ENCODE data around the gene APC.
A peak's percentile ranks its signal among the peaks of the same experiment; 100 is the strongest.

Gene APC

DNA sequence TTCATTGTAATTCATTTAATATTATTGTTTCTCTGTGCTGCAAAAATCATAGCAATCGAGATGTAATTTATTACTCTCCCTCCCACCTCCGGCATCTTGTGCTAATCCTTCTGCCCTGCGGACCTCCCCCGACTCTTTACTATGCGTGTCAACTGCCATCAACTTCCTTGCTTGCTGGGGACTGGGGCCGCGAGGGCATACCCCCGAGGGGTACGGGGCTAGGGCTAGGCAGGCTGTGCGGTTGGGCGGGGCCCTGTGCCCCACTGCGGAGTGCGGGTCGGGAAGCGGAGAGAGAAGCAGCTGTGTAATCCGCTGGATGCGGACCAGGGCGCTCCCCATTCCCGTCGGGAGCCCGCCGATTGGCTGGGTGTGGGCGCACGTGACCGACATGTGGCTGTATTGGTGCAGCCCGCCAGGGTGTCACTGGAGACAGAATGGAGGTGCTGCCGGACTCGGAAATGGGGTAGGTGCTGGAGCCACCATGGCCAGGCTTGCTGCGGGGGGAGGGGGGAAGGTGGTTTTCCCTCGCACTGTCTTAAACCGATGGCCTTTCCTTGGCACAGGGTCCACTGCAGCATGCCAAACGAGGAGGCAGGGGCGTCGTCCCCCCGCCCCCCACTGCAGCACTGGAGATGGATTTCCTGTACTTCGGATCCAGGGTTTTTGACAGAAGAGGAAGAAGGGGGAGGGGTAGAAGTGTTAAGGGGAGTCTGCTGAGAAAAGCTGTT, at the start of gene APC:
Gene APC, plus strand, starts transcription at position 423 of the 728 bp plus-strand sequence. CDS start 17,006 bp downstream, outside the sequence.
- FAIRE-seq (peak; percentile 97), DNase-seq (ENCODE audit: insufficient read length, low spot score) (peak; percentile 72)

DNA sequence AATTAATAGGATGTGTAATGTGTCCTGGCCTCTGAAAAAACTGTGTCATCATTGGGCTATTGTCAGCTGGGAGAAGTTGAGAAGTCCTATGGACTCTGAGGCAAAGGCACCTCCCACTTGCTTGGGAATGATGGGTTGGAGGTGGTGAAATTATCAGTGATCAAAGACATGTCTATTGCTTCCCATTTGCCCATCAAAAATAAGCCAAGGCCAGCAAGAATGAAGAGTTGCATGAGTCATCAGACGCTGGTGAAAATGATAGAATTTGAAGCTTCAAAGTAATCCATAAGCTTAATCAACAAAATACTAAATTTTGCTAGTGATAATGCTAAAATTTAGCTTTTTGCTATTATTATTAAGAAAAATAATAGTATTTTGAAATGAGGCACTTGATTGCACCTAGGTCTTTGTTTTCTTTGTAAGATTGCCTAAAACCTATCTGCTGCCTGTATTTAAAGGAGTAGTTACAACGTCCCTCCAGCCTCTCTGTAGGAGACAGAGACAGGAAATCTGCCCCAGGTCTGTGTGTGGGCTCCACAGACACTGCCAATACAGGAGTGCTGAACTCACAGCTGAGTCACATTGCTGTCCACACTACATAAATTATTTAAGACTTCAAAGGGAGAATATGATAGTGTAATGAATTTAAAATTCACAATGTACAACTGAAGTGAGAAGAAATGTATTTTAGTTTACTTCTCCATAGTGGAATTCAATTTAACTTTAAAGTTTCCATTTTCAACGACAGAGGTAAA, 48.4 kb upstream of the APC start:
- no peak for DNase-seq (ENCODE audit: insufficient read length, low spot score)

DNA sequence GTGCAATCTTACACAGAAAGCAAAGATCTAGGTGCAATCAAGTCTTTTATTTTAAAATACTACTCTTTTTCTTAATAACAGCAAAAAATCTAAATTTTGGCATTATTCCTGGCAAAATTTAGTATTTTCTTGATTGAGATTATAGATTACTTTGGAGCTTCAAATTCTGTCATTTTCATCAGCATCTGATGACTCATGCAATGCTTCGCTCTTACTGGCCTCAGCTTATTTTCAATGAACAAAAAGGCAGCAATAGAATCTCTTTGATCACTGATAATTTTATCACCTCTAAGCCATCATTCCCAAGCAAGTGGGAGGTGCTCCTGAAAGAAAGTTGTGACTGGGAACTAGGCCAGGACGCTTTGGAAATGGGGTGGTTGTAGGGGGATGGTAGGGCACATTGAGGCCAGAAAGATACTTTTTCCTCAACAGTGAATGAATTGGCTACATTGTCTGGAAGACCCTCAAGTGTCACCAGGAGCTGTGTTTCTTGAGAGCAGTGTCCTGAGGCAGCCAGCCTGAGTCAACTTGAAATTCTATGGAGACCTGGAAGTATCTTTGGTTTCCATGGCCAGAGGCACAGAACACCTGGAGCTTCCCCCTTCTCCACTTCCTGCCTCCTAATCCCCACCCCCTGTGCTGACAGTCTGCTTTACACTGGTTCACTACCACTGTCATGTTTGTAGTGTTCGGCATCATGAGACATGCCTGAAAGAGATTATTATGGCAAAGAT, 46.9 kb upstream of the APC start:
- no peak for FAIRE-seq

More for the DNA sequence above, 48.4 kb upstream of the APC start:
- FAIRE-seq: no peak

DNA sequence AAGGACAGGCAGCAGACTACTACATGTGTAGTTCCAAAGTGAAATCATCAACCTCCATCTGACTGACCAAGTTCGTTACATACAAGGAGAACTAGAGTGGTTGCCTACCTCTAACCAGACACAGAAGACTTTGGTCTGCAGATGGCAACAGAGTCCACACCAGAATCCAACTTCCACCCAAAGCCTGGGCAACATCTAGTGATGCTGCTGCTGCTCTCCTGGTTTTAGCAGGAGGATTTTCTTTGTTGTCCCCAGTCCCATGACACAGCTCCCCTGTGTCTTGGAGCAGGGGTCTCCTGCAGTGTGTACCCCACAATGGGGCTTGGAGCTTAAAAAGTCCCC, 46.4 kb upstream of the APC start:
- FAIRE-seq: no peak
- DNase-seq (ENCODE audit: insufficient read length, low spot score): no peak

More for the DNA sequence above, 46.9 kb upstream of the APC start:
- DNase-seq (ENCODE audit: insufficient read length, low spot score): no peak

DNA sequence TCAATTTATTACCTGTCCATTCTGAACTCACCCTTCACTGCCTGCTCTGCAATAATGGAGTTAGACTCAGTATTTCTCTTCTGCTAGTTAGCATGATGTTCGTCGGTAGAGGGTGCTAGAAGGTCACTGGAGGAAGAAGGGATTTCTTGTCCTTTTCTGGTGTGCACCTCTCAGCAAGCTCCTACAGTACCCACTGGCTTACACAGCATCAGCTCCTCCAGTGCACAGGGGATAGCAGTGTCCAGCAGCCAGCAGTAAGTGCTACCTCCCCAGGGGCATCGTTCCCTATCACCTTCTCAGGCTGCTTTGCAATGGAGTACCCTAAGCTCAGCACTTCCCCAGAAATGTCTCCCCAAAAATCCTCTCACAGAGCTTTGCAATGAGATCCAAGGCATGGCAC, 45.9 kb upstream of the APC start:
- DNase-seq (ENCODE audit: insufficient read length, low spot score) (no peak), FAIRE-seq (peak; percentile 49)

DNA sequence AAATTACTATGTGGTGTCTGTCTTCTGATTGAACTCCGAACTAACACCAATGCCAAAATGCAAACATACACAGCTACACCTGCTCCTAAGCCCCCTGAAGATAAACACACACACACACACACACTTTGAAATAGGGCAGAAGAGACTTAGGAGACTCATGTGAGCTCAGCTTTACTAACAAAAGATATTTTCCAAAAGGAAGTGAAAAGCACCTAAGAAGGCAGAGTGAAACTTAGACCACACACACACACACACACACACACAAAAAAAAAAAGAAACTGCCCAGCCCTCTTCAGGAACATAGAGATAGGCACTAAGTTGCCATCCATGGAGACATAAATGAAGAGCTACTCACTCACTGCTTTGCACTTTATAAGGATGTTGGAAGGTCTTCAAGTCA, 45.2 kb upstream of the APC start:
- DNase-seq (ENCODE audit: insufficient read length, low spot score) (no peak), FAIRE-seq (peak; percentile 56)

DNA sequence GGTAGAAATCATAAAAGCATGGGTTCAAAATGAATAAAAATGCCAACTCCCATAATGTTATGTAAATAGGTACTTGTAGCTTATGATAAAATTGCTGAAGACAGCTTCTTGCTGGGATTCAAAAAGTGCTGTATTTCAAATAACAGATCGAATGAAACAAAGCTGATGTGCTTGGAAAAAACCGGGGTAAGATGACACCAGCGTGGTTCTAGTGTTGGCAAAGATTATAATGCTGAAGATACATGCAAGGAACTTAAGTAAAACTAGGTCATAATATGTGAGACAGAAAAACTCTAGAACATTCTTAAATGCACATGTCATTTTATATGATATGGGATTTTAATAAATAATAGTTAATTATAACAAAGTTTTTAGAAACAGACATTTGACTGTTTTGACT, 44.4 kb upstream of the APC start:
- FAIRE-seq (no peak), DNase-seq (ENCODE audit: insufficient read length, low spot score) (no peak)

DNA sequence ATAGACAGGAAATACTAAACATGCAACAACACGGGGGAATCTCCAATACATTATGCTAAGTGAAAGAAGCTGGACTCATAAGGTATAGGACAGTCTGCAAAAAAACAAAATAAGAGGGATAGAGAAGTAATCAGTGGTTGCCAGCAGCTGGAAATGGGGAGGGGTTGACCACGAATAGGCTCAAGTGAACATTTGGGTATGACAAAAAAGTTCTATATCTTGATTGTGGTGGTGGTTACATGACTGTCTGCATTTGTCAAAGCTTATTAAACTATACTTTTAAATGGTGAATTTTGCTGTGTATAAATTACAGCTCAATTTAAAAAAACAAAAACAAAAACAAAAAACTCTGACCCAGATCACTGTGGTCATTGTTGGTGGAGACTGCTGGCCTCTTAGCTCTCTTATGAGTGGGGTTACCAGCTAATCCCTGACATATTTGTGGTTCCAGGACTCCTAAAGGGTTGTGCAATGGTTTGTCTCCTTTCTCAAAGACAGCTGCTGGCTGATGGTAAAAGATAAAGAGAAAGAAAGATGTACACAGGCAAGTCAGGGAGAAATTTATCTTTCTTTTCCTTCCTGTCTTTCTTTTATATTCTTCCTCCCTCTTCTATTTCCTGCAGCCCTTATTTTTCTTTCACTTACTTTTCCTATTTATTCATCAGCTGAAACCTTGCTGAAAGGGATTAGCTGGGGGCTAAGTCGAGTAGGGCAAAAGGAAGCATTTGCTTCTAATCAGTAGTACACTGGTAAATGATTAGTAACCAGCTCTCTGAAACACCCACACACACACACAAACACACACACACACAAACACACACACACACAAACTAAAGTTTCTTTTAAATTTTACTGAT, 42.6 kb upstream of the APC start:
- DNase-seq (ENCODE audit: insufficient read length, low spot score) (no peak), FAIRE-seq (no peak)

DNA sequence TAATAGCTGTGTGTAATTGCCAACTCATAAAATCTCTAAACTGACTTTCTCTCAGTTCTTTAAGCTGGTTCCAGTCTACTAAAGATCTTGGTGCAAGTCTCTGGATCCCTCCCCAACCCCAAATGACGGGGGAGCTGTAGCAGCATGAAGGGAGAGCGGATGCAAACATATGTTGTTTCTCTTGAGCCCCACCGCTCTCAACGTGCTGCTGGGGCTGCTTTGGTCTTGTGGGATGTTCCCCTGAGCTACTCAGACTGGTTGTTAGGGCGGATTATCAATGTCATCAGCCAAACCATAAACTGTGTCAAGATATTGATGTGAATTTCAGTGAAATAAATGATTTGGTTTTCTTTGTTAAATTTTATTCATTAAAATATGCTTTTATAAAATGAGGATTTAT, 40.9 kb upstream of the APC start:
- DNase-seq (ENCODE audit: insufficient read length, low spot score) (no peak), FAIRE-seq (no peak)

DNA sequence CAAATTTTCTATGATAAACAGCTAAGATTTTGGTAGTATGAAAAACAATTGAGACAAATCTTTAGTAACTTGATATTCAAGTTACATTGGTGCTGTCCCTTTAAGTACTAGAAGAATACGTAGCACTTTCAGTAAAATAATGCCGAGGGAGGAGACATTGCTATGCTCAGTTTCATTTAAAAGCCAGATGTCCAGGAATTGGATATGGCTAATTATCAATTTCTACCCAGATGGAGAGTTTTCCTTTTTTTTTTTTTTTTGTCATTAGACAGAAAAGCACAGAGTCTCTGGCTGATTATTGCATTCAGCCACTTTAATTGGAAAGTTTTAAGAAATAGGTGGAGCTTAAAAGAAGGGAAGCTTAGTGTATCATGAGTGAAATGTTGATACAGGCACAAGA, 40.4 kb upstream of the APC start:
- DNase-seq (ENCODE audit: insufficient read length, low spot score) (no peak), FAIRE-seq (no peak)

DNA sequence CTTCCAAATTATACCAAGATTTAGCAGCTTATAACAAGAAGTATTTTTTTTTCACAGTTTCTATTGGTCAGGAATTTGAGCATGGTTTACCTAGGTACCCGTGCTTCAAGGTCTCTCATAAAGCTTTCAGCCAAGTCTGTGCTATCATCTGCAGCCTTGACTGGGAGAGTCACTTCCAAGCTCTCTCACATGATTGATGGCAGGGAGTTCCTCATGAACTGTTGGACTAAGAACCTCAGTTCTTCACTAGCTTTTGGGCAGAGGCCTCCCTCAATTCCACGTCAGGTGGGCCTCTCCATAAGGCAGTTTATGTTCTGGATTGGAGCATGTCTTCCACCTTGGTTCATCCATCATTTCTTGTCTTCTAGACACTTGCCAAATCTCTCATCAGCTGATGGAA, 39.9 kb upstream of the APC start:
- DNase-seq (ENCODE audit: insufficient read length, low spot score): no peak
- no peak for FAIRE-seq

DNA sequence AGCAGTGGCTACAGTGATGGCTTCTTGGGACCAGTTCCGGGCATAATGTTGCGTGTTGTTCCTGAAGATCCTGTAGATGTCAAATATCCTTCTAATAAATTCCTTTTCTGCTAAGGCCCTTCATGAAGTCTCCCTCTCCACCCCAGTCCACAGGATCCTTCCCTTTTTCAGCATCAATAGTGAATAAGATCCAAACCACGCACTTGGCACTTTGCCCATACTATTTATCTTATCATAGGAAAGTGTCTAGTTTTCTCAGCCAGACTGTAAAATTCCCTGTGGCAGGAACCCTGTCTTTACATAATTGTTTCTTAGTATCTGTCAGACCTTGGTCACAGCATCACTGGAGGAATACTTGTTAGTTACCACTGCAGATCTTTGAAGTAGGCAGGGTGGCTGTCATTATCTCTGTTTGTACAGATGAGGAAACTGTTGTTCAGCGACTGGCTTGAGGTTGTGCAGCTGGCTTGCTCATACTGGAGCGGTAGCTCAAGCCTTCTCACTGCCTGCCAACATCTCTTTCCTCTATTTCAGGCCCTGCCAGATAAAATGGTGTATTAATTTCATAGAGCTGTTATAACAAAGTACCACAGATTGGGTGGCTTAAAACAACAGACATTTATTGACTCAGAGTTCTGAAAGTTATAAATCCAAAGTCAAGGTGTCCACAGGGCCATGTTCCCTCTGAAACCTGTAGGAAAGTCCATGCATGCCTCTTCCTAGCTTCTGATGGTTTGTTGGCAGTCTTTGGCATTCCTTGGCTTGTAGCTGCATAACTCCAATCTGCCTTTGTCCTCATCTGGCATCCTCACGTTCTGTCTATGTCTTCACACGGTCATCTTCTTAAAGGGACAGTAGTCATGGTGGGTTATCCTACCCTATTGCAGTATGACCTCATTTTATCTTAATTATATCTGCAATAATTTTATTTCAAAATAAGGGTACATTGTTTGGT, 33.5 kb upstream of the APC start:
- DNase-seq (ENCODE audit: insufficient read length, low spot score): no peak
- no peak for FAIRE-seq

DNA sequence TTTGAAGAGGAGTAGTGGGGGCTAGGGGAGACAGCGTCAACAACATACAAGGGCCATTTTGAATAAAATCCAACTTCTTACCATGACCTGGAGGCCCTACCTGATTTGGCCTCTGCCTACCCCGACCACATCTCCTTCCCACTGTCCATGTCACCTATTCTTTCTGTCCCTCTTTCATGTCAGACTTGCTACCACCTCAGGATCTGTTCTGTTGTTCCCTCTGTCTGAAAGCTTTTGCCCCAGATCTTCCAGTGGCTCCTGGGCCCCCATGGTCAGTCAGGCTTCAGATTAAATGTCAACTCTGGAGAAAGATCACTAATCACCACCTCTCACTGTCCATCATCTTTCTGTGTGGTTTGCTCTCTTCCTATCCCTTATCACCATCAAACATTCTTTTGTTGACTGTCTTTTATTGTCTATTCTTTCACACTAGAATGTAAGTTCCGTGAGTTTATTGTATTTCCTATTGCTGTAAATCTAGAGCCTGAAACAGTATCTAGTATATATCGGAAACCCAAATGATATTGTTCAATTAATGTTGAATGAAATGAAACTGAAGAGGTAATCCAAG, 31.2 kb upstream of the APC start:
- no peak for FAIRE-seq
- DNase-seq (ENCODE audit: insufficient read length, low spot score): no peak

DNA sequence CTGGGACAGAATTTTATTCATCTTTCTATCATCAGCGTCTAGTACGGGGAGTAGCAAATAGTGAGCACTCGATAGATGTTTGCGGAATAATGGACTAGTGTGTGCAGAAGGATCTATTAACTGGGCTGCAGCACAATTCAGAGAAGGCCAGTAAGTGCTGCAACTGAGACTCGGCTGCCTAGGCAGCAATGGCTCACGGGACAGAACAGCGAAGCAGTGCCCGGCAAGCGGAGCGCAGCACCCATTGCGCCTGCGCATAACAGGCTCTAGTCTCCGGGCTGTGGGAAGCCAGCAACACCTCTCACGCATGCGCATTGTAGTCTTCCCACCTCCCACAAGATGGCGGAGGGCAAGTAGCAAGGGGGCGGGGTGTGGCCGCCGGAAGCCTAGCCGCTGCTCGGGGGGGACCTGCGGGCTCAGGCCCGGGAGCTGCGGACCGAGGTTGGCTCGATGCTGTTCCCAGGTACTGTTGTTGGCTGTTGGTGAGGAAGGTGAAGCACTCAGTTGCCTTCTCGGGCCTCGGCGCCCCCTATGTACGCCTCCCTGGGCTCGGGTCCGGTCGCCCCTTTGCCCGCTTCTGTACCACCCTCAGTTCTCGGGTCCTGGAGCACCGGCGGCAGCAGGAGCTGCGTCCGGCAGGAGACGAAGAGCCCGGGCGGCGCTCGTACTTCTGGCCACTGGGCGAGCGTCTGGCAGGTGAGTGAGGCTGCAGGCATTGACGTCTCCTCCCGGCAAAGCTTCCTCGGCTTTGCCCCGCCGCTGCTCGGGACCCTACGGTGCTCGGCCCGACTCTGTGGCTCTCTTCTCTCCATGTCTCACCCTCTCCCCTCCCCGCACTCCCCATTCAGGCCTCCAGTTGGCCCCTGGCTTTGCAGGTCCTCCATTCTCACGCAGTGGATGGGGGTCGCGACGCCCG, 30.2 kb upstream of the APC start:
- peak; percentile 98 for FAIRE-seq
- peak; percentile 90 for DNase-seq (ENCODE audit: insufficient read length, low spot score)

DNA sequence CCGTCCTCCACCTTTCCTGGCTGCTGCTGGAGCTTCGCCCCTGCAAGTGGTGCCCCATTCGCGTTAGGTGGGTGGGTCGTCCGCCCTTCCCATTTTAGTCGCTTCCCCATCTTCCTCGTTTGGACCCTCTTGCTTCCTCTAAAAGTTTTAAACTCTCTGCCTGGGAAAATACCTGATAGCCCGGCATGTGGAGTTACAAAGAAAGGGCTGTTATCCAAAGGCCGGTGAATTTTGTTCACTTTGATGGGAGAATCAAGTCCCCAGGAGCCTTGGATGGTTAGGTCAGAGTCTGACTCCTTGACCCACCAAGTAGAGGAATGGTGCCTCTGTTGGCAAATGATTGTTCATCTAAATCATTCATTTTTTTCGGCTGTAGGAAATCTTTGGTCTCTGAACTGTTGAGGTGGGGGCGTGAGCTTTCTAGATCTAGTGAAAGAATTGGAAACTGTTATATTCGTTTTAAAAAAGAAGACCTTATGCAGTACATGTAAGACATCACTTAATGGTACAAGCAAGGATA, 29.5 kb upstream of the APC start:
- DNase-seq (ENCODE audit: insufficient read length, low spot score) (no peak), FAIRE-seq (no peak)

DNA sequence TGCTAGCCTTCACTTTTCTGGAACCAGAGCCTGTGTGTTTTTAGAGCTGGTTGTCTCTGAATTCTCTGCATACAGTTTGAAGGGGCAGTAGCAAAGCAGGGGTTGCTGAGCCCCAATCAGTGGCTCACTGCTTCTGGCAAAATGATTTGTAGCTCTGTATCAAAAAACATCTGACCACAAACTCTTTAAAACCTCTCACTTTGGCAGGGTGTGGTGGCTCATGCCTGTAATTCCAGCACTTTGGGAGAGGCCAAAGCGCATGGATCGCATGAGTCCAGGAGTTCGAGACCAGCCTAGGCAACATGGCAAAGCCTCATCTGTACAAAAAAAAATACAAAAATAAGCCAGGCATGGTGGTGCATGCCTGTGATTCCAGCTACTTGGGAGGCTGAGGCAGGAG, 28.3 kb upstream of the APC start:
- DNase-seq (ENCODE audit: insufficient read length, low spot score) (no peak), FAIRE-seq (no peak)

DNA sequence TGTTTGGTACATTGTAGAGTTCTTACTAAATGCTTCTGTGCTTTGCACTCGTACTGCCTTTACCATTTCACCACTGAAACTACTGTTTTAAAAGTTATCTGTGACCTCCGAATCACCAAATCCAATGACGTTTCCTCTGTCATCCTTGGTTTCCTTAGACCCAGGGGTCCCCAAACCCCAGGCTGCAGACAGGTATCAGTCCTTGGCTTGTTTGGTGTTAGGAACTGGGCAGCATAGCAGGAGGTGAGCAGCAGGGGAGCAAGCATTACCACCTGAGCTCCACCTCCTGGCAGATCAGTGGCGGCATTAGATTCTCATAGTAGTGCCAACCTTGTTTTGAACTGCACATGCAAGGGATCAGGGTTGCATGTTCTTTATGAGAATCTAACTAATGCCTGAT, 26.8 kb upstream of the APC start:
- DNase-seq (ENCODE audit: insufficient read length, low spot score): no peak
- FAIRE-seq: no peak

DNA sequence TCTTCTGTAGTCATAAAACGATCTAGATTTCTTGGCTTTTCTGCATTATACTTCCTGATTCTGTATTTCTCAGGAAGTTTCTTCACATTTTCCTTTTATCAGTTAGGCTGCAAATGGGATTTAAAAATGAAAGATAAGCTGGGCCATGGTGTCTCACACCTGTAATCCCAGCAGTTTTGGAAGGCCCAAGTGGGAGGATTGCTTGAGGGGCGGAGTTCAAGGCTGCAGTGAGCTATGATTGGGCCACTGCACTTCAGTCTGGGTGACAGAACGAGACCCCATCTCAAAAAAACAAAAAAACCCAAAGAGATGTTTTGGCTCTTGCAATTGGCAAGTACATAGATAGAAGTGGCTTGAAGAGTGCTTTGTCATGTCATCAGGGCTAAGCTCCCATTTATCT, 26.2 kb upstream of the APC start:
- FAIRE-seq (no peak), DNase-seq (ENCODE audit: insufficient read length, low spot score) (no peak)
